Measurements from ENCODE around the gene SORCS2.

Gene SORCS2

GRCh38 chr4:7777017-7777710, 584.8 kb downstream of the SORCS2 start:
- DNase-seq = no peak

GRCh38 chr4:7777871-7778509, 585.7 kb downstream of the SORCS2 start:
- DNase-seq = no peak

- no peak for DNase-seq
These were observed 586.4 kb downstream of the SORCS2 start for GRCh38 chr4:7778510-7779431.

GRCh38 chr4:7779432-7779768, 587.1 kb downstream of the SORCS2 start:
- no peak for DNase-seq

GRCh38 chr4:7780751-7781348, 588.5 kb downstream of the SORCS2 start:
- DNase-seq = no peak

GRCh38 chr4:7781366-7781765, 589.0 kb downstream of the SORCS2 start:
- DNase-seq = no peak

GRCh38 chr4:7781993-7782392, 589.7 kb downstream of the SORCS2 start:
- DNase-seq = no peak

GRCh38 chr4:7782783-7783182, 590.4 kb downstream of the SORCS2 start:
- DNase-seq = no peak

- DNase-seq = no peak
These were observed 591.2 kb downstream of the SORCS2 start for GRCh38 chr4:7783541-7783940.

GRCh38 chr4:7784131-7784870, 592.0 kb downstream of the SORCS2 start:
- no peak for DNase-seq

- no peak for DNase-seq
These were observed 592.7 kb downstream of the SORCS2 start for GRCh38 chr4:7785017-7785416.

- no peak for DNase-seq
These were observed 593.7 kb downstream of the SORCS2 start for GRCh38 chr4:7786040-7786439.

GRCh38 chr4:7786517-7786916, 594.2 kb downstream of the SORCS2 start:
- DNase-seq = no peak

- no peak for DNase-seq
These were observed 594.7 kb downstream of the SORCS2 start for GRCh38 chr4:7787067-7787466.

GRCh38 chr4:7787681-7788141, 595.4 kb downstream of the SORCS2 start:
- no peak for DNase-seq

GRCh38 chr4:7788193-7788592, 595.9 kb downstream of the SORCS2 start:
- no peak for DNase-seq

GRCh38 chr4:7788694-7789425, 596.5 kb downstream of the SORCS2 start:
- DNase-seq = no peak

- DNase-seq = no peak
These were observed 597.7 kb downstream of the SORCS2 start for GRCh38 chr4:7790023-7790422.

- peak; percentile 9 for DNase-seq
These were observed 598.7 kb downstream of the SORCS2 start for GRCh38 chr4:7790999-7791398.
